ENCODE data around the gene PDP2. TPM values are rescaled to one million over a fixed set of nuclear protein-coding genes. Genes with fewer than 3 reads are reported as not detected.

The PDP2 gene
- total and polyA plus RNA-seq, 9 of the 15 experiments (the other 6 are each of a cell fraction or from before 2014, with no cell fraction given), result 2.5 to 24.3 (median 7.2) TPM

DNA sequence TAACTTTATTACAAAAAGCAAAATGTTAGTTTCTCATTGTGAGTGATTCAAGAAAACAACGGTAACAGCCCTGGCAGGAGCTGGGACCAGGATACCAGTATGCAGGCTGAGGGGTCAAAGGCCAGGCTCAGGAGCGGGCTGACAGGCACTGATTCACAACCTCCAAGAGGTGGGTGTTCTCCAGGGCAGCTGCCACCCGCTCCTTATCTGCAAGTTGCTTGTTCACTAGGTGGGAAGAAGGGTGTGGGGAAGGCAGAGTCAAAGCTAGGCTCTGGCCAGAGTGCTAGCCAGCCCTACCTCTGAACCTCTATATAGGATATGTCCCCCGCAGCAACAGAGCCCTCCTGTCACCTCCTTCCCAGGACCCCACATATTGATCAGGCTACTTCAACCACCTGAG lies 51.8 kb downstream of the PDP2 start (continued):
- TF ChIP-seq, protein P1, sequence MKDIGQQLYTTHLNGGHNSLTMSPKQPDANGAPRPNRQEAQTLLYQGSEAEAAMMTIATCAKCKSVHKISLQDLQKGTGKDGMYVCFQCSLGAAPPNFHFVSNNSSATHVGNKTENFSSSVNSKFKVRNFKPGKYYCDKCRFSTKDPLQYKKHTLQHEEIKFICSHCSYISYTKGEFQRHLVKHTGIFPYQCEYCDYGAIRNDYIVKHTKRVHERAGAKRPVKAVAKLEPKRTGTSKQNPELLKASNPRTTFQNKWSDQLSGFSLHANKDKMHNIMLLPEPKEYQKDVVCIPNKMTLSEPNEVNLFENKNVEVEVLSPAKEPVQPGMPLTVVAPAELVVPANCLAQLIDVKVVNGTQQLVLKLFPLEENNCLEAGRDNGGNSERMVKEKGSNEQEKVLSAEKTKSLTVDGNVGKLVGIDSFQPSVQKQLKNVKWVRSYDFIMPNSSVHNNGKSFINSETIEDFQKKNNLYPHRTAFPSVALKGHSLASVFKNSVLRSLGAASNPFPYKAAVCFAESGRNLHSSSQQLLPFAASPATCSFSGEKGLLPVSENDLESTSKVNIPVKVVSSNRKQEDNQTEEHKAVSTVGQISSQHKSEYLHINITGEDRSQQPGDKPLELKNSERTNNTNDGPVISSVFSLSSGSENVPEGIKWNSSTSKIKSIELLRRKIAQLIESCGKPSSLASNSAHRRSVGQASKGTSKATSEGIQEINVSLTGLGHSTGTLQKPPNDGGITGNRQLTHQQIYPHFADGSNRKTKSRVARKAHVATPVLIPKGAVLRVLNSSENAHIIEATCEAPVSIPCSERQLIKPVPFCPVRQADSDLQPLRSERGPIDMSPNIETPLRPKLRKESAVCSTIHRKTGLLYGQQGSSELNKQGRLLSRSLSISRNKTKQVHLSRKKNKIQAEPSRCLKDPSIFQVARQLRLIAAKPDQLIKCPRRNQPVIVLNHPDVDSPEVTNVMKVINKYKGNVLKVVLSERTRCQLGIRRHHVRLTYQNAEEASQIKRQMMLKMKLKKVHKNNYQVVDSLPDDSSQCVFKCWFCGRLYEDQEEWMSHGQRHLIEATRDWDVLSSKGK (CRISPR knock-in tag; IDR thresholded peaks at IDR 0.05), result no peak
- TF ChIP-seq CBFA2T3 (IDR thresholded peaks at IDR 0.05) (peak; percentile 68), CTBP1 (IDR thresholded peaks at IDR 0.05; ENCODE audit: borderline replicate concordance) (no peak)

DNA sequence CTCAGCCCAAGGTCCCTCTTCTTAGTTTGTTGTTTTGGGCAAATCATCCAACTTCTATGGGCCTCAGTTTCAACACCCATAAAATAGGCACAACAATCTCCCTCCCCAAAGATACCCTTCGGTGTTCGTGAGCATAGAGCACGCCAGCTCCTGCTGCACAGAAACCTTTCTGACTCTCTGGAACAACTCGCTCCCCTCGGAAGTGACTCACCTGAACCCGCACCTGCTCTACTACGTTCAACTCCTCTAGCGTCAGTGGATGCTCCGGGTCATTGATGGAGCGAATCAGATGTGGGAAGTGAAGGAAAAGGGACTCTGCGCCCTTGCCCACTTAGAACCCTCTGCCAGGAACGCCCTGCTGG lies 53.4 kb downstream of the PDP2 start:
- H3K4me2 ChIP-seq (ENCODE audit: insufficient read depth, low read length), result peak overlapping the region; percentile 100
- H3K79me2 ChIP-seq (ENCODE audit: control insufficient read depth, insufficient read depth, low read length), result peaks cover 49% of the 10 kb centered on the region
- in situ Hi-C loops (cut with MboI), result loop anchor here (5.0 kb wide), 1 partner anchor 36 kb away; no protein-coding TSS in a partner anchor
- H3K9ac ChIP-seq (ENCODE audit: insufficient read depth in 1 of 2, low read depth in 2 of 2, low read length in 2 of 2), result peak overlapping the region; percentile 98 to 100
- no TSS peak for BruUV-seq (replicated peaks)
- H3K36me3 ChIP-seq (ENCODE audit: control insufficient read depth, insufficient read depth, low read length), result peaks cover 43% of the 10 kb centered on the region; the same call in 2 of the 3 replicates
- peaks cover 4% of the 10 kb centered on the region for H3K9me1 ChIP-seq (ENCODE audit: control insufficient read depth, insufficient read depth, low read length)
- peaks cover 10% of the 10 kb centered on the region; the same call in 1 of the 2 replicates for H4K20me1 ChIP-seq (replicated peaks; ENCODE audit: control insufficient read depth, insufficient read depth, low read length)
- peak overlapping the region; percentile 98 for H2AFZ ChIP-seq (ENCODE audit: low read depth, low read length)
- peak in 1 of 4 experiments; percentile 37 for DNase-seq (ENCODE audit: extremely low read depth in 1 of 4, low spot score in 3 of 4)
- intact Hi-C loops (cut with micrococcal nuclease), result no loop called here
- H3K4me3 ChIP-seq, result peak overlapping the region; percentile 99
- CTCF ChIA-PET (ENCODE audit: low intra/inter-chr PET ratio), result no interaction called here
- H3K4me1 ChIP-seq (replicated peaks in 1 of 2; ENCODE audit: control insufficient read depth in 2 of 2, insufficient read depth in 2 of 2, low read length in 2 of 2), result peaks cover 21 to 47% of the 10 kb centered on the region in 2 experiments
- H3K27me3 ChIP-seq (ENCODE audit: control insufficient read depth in 2 of 2, insufficient read depth in 2 of 2, low read length in 2 of 2), result no peaks in the 10 kb centered on the region
- peak overlapping the region; percentile 90 for H3K27ac ChIP-seq (ENCODE audit: extremely low read depth, low read depth, low read length)
- peak; percentile 59 for FAIRE-seq
- POLR2A ChIA-PET, result interaction anchor here (0.8 to 2.8 kb wide), 5 partner anchors 12 to 59 kb away, joined by 3 to 11 read pairs (median 3); partner anchors contain the start of gene CES3
- H3K9me3 ChIP-seq (replicated peaks; ENCODE audit: control insufficient read depth, insufficient read depth, low read depth, low read length), result no peaks in the 10 kb centered on the region
- ATAC-seq, result peak; percentile 1; the same call in 2 of the 3 replicates
- WGBS (ENCODE audit: insufficient coverage, low coverage, missing lambda C conversion rate), result 2% methylated on average over 11 of the region's 12 CpGs
- 0 out of 2 replicates have a peak, but pooled peaks have one; percentile 19 for TF ChIP-seq HCFC1 (IDR thresholded peaks at IDR 0.05; ENCODE audit: low read depth, low read length)
- TF ChIP-seq ZKSCAN3 (CRISPR knock-in tag; IDR thresholded peaks at IDR 0.05), result no peak
- no peak for TF ChIP-seq POLR2B (IDR thresholded peaks at IDR 0.05; ENCODE audit: low read depth, partially characterized antibody)
- TF ChIP-seq ETV6 (IDR thresholded peaks at IDR 0.05; ENCODE audit: borderline replicate concordance in 1 of 2, low read depth in 2 of 2, low read length in 1 of 2), result no peak
- peak; percentile 62; the same call in 1 of the 2 replicates for TF ChIP-seq ETV6 (CRISPR knock-in tag; IDR thresholded peaks at IDR 0.05; ENCODE audit: borderline replicate concordance)
- no peak for TF ChIP-seq PHTF2 (CRISPR knock-in tag; IDR thresholded peaks at IDR 0.05)
- TF ChIP-seq PCBP1 (IDR thresholded peaks at IDR 0.05; ENCODE audit: low read depth, low read length, poor library complexity, severe bottlenecking), result no peak
- no peak for TF ChIP-seq HDAC1 (IDR thresholded peaks at IDR 0.05)
- TF ChIP-seq CHD1 (IDR thresholded peaks at IDR 0.05; ENCODE audit: low read length), result peak; percentile 69
- no peak for TF ChIP-seq FOXM1 (IDR thresholded peaks at IDR 0.05; ENCODE audit: low read depth)
- 0 out of 2 replicates have a peak, but pooled peaks have one; percentile 14 for TF ChIP-seq FOXM1 (CRISPR knock-in tag; IDR thresholded peaks at IDR 0.05; ENCODE audit: low read depth)
- TF ChIP-seq, protein P2, sequence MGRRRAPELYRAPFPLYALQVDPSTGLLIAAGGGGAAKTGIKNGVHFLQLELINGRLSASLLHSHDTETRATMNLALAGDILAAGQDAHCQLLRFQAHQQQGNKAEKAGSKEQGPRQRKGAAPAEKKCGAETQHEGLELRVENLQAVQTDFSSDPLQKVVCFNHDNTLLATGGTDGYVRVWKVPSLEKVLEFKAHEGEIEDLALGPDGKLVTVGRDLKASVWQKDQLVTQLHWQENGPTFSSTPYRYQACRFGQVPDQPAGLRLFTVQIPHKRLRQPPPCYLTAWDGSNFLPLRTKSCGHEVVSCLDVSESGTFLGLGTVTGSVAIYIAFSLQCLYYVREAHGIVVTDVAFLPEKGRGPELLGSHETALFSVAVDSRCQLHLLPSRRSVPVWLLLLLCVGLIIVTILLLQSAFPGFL (CRISPR knock-in tag; IDR thresholded peaks at IDR 0.05), result no peak
- no peak for TF ChIP-seq KDM4B (IDR thresholded peaks at IDR 0.05; ENCODE audit: borderline replicate concordance in 2 of 2, low read depth in 1 of 2)
- TF ChIP-seq ZNF830 (CRISPR knock-in tag; IDR thresholded peaks at IDR 0.05), result no peak
- TF ChIP-seq SETDB1 (IDR thresholded peaks at IDR 0.05; ENCODE audit: low read length), result no peak
- peak; percentile 71; the same call in 1 of the 2 replicates for TF ChIP-seq BCOR (IDR thresholded peaks at IDR 0.05)

Measured in K562 (cell line).